GM21619 (cell line): ENCODE data around the gene ZBTB44.
"Not testable (repeated sequence)": the region's sequence is repeated elsewhere in the genome, so short reads cannot be mapped to it uniquely, and the experiment has no call there.

Experiments
- ATAC-seq: cut with Tn5 transposase; IDR thresholded peaks from one replicate; pipeline ENCODE4 v1.9.1; 2021; ENCODE audit not compliant: unreplicated experiment

The ZBTB44 gene

GRCh38 chr11:130313383-130314183 lies 1.1 kb downstream of the ZBTB44 start:
- ATAC-seq = no peak

GRCh38 chr11:130312046-130312445 lies 2.7 kb downstream of the ZBTB44 start:
- ATAC-seq = no peak

- ATAC-seq = no peak
Observed at GRCh38 chr11:130310622-130311021, 4.1 kb downstream of the ZBTB44 start.

- ATAC-seq = no peak
Observed at GRCh38 chr11:130308886-130309285, 5.8 kb downstream of the ZBTB44 start.

- no peak for ATAC-seq
Observed at GRCh38 chr11:130308059-130308458, 6.7 kb downstream of the ZBTB44 start.

- ATAC-seq = no peak
Observed at GRCh38 chr11:130304651-130305050, 10.1 kb downstream of the ZBTB44 start.

- no peak for ATAC-seq
Observed at GRCh38 chr11:130301002-130301401, 13.7 kb downstream of the ZBTB44 start.

- peak; percentile 65 for ATAC-seq
Observed at GRCh38 chr11:130300567-130300966, 14.2 kb downstream of the ZBTB44 start.

GRCh38 chr11:130299978-130300377 lies 14.7 kb downstream of the ZBTB44 start:
- ATAC-seq = no peak

GRCh38 chr11:130295657-130296056 lies 19.1 kb downstream of the ZBTB44 start:
- ATAC-seq = no peak

GRCh38 chr11:130282111-130282510 lies 32.6 kb downstream of the ZBTB44 start:
- ATAC-seq = no peak

GRCh38 chr11:130281341-130281740 lies 33.4 kb downstream of the ZBTB44 start:
- not testable (repeated sequence) for ATAC-seq

GRCh38 chr11:130279989-130280388 lies 34.7 kb downstream of the ZBTB44 start:
- ATAC-seq = no peak

- ATAC-seq = no peak
Observed at GRCh38 chr11:130278745-130279144, 36.0 kb downstream of the ZBTB44 start.

GRCh38 chr11:130278151-130278550 lies 36.6 kb downstream of the ZBTB44 start:
- peak; percentile 77 for ATAC-seq

- no peak for ATAC-seq
Observed at GRCh38 chr11:130272336-130272735, 42.4 kb downstream of the ZBTB44 start.

GRCh38 chr11:130269326-130269943 lies 45.3 kb downstream of the ZBTB44 start:
- ATAC-seq = peak; percentile 93

GRCh38 chr11:130263351-130263750 lies 51.4 kb downstream of the ZBTB44 start:
- ATAC-seq = no peak

- no peak for ATAC-seq
Observed at GRCh38 chr11:130262424-130262823, 52.3 kb downstream of the ZBTB44 start.

GRCh38 chr11:130261571-130261970 lies 53.1 kb downstream of the ZBTB44 start:
- no peak for ATAC-seq

GRCh38 chr11:130260742-130261141 lies 54.0 kb downstream of the ZBTB44 start:
- no peak for ATAC-seq

GRCh38 chr11:130260080-130260627 lies 54.6 kb downstream of the ZBTB44 start:
- no peak for ATAC-seq
